ELR (cell line): ENCODE data around the gene INTS4.
"Not testable (repeated sequence)": the region's sequence is repeated elsewhere in the genome, so short reads cannot be mapped to it uniquely, and the experiment has no call there.

ENCODE experiments used
- DNase-seq: peaks from one replicate; pipeline ENCODE4 v3.0.0-alpha.2; 2015; ENCODE audit warnings: low read depth

INTS4 gene

GRCh38 chr11:77879218-77879617 lies 115.2 kb downstream of the INTS4 start:
- peak; percentile 15 for DNase-seq

GRCh38 chr11:77878247-77878646 lies 116.2 kb downstream of the INTS4 start:
- peak; percentile 83 for DNase-seq

GRCh38 chr11:77876045-77876444 lies 118.4 kb downstream of the INTS4 start:
- DNase-seq = no peak

GRCh38 chr11:77874206-77874605 lies 120.3 kb downstream of the INTS4 start:
- DNase-seq = no peak

GRCh38 chr11:77873345-77873744 lies 121.1 kb downstream of the INTS4 start:
- DNase-seq = no peak

- no peak for DNase-seq
Observed at GRCh38 chr11:77871855-77872254, 122.6 kb downstream of the INTS4 start.

GRCh38 chr11:77868744-77869143 lies 125.7 kb downstream of the INTS4 start:
- DNase-seq = no peak

GRCh38 chr11:77866336-77866735 lies 128.1 kb downstream of the INTS4 start:
- DNase-seq = no peak

GRCh38 chr11:77865805-77866204 lies 128.7 kb downstream of the INTS4 start:
- no peak for DNase-seq

- not testable (repeated sequence) for DNase-seq
Observed at GRCh38 chr11:77861444-77861843, 133.0 kb downstream of the INTS4 start.

GRCh38 chr11:77857906-77858457 lies 136.5 kb downstream of the INTS4 start:
- DNase-seq = not testable (repeated sequence)

GRCh38 chr11:77854838-77855237 lies 139.6 kb downstream of the INTS4 start:
- DNase-seq = no peak

GRCh38 chr11:77851503-77851902 lies 143.0 kb downstream of the INTS4 start:
- DNase-seq = no peak

GRCh38 chr11:77843700-77844099 lies 150.8 kb downstream of the INTS4 start:
- DNase-seq = not testable (repeated sequence)

- peak; percentile 71 for DNase-seq
Observed at GRCh38 chr11:77842441-77843121, 151.9 kb downstream of the INTS4 start.

GRCh38 chr11:77833302-77833701 lies 161.2 kb downstream of the INTS4 start:
- no peak for DNase-seq

GRCh38 chr11:77828926-77829325 lies 165.5 kb downstream of the INTS4 start:
- no peak for DNase-seq
